ENCODE data around the gene AAR2. TPM values are rescaled to one million over a fixed set of nuclear protein-coding genes. Genes with fewer than 3 reads are reported as not detected.

AAR2 gene
- total RNA-seq, 1 experiment from 2014 or later: 36.9 TPM

DNA sequence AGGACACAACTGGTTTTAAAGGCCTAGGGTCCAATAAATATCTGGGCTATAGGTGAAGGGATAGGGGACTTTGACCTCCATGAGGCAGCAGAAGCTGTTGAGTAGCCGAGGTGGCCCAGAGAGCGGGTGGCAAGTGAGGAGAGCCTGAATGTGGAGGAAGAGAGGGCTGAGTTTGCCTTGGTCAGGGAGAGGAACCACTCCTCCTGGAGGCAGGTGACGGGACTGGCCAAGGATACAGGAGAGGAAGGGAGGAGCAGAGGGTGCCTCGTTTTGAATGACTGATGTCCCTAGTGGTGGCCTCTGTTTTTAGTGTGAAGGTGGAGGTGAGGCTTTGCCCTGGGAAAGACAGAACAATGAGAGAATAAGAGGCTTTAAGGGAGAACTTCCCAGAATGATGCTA is 19.1 kb upstream of the AAR2 start:
- Histone ChIP-seq H2AFZ (ENCODE audit: low read length) (no peak overlapping the region), H3K27ac (ENCODE audit: insufficient read length, low read depth, low read length) (no peak overlapping the region), H3K79me1 (ENCODE audit: insufficient read depth, low read depth, low read length, poor library complexity, severe bottlenecking) (no peaks in the 10 kb centered on the region), H4K20me1 (ENCODE audit: control insufficient read depth, insufficient read depth, insufficient read length) (no peaks in the 10 kb centered on the region), H3K79me2 (ENCODE audit: insufficient read depth, low read length) (no peaks in the 10 kb centered on the region), H3T11ph (ENCODE audit: low read length) (no peak overlapping the region), H3K56ac (ENCODE audit: insufficient read length, low read depth, low read length) (no peak overlapping the region), H3K23ac (ENCODE audit: insufficient read length, low read depth, low read length) (no peak overlapping the region), H2BK20ac (ENCODE audit: low read depth, low read length, poor library complexity, severe bottlenecking) (no peak overlapping the region), H2BK15ac (ENCODE audit: low read depth, low read length) (no peak overlapping the region), H3K9ac (ENCODE audit: extremely low read depth, insufficient read length, low read length) (no peak overlapping the region), H4K8ac (replicated peaks; ENCODE audit: insufficient read length, low read depth, low read length) (no peak overlapping the region), H2BK5ac (ENCODE audit: insufficient read length, low read length) (no peak overlapping the region), H3K27me3 (ENCODE audit: insufficient read depth, low read length) (no peaks in the 10 kb centered on the region), H3K14ac (ENCODE audit: insufficient read depth, low read length) (no peak overlapping the region), H3K4me1 (ENCODE audit: insufficient read depth, low read length) (no peaks in the 10 kb centered on the region), H4K5ac (ENCODE audit: insufficient read length, low read depth, low read length) (no peak overlapping the region), H3K23me2 (ENCODE audit: insufficient read length, low read depth, low read length, poor library complexity, severe bottlenecking) (no peaks in the 10 kb centered on the region), H2BK12ac (ENCODE audit: insufficient read length, low read depth, low read length) (no peak overlapping the region), H3K4me2 (ENCODE audit: insufficient read depth, insufficient read length, low read length) (no peak overlapping the region), H3K4ac (ENCODE audit: low read depth, low read length) (no peak overlapping the region), H3K9me3 (ENCODE audit: control insufficient read depth, low read depth, low read length) (no peaks in the 10 kb centered on the region), H2AK5ac (ENCODE audit: insufficient read length, low read length) (no peak overlapping the region), H2BK120ac (ENCODE audit: low read depth, low read length, poor library complexity, severe bottlenecking) (no peak overlapping the region), H3K18ac (ENCODE audit: insufficient read length, low read depth, low read length) (no peak overlapping the region), H4K91ac (ENCODE audit: insufficient read length, low read depth, low read length) (no peak overlapping the region)
- Mint-ChIP-seq H3K36me3 (ENCODE audit: insufficient read depth in 1 of 3, low read depth in 3 of 3) (no peaks in the 10 kb centered on the region), H3K27ac (peak overlapping the region in 1 of 3 experiments; percentile 32; a peak in 3 of 7 replicates), H3K27me3 (ENCODE audit: low read depth) (no peaks in the 10 kb centered on the region), H3K4me1 (peaks cover 8 to 9% of the 10 kb centered on the region in 2 experiments), H3K9me3 (no peaks in the 10 kb centered on the region), H3K4me3 (no peak overlapping the region)
- WGBS (ENCODE audit: extremely low coverage, insufficient read length, low lambda C conversion rate): no CpG with 5 or more reads among the region's 4 CpGs
- TF ChIP-seq, protein P1, sequence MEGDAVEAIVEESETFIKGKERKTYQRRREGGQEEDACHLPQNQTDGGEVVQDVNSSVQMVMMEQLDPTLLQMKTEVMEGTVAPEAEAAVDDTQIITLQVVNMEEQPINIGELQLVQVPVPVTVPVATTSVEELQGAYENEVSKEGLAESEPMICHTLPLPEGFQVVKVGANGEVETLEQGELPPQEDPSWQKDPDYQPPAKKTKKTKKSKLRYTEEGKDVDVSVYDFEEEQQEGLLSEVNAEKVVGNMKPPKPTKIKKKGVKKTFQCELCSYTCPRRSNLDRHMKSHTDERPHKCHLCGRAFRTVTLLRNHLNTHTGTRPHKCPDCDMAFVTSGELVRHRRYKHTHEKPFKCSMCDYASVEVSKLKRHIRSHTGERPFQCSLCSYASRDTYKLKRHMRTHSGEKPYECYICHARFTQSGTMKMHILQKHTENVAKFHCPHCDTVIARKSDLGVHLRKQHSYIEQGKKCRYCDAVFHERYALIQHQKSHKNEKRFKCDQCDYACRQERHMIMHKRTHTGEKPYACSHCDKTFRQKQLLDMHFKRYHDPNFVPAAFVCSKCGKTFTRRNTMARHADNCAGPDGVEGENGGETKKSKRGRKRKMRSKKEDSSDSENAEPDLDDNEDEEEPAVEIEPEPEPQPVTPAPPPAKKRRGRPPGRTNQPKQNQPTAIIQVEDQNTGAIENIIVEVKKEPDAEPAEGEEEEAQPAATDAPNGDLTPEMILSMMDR (conservative IDR thresholded peaks at IDR 0.05): peak; percentile 78
- DNase-seq: peak; percentile 87

All from H9 (cell line).